ENCODE results near the gene INAFM2. TPM values are rescaled to one million over a fixed set of nuclear protein-coding genes. Genes with fewer than 3 reads are reported as not detected.
A peak's percentile ranks its signal among the peaks of the same experiment; 100 is the strongest.

The INAFM2 gene
- total and polyA plus RNA-seq, 9 of the 15 experiments (the other 6 are each of a cell fraction or from before 2014, with no cell fraction given): 11.8 to 43.1 (median 27.2) TPM

DNA sequence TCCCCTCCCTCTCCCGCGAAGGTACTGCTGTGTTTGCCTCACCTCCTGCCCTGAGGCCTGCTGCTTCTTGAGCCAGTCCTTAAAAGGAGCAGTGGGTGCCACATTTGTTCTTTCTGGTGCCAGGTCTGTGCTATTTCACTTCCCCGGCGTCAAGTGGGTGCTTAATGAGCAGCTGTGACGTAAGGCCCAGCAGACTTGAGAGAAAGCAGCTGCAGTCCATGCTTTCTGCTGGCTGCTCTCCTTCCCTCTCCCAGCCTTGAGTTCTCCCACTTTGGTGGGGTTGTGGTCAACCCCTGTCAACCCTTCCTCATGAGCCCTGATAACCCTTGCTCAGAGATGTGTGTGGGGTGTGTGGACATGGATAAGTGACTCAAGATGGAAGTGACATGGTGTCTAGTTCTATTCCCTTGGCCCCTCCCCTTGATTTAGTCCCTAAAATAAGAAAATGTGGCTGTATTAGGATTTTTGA lies 6.9 kb downstream of the INAFM2 start (continued):
- TF ChIP-seq, protein P1, sequence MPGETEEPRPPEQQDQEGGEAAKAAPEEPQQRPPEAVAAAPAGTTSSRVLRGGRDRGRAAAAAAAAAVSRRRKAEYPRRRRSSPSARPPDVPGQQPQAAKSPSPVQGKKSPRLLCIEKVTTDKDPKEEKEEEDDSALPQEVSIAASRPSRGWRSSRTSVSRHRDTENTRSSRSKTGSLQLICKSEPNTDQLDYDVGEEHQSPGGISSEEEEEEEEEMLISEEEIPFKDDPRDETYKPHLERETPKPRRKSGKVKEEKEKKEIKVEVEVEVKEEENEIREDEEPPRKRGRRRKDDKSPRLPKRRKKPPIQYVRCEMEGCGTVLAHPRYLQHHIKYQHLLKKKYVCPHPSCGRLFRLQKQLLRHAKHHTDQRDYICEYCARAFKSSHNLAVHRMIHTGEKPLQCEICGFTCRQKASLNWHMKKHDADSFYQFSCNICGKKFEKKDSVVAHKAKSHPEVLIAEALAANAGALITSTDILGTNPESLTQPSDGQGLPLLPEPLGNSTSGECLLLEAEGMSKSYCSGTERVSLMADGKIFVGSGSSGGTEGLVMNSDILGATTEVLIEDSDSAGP (CRISPR knock-in tag; IDR thresholded peaks at IDR 0.05): no peak
- TF ChIP-seq TAF15 (IDR thresholded peaks at IDR 0.05; ENCODE audit: low read depth, low read length) (no peak), MCM3 (IDR thresholded peaks at IDR 0.05) (no peak), FOXJ2 (tag; IDR thresholded peaks at IDR 0.05) (no peak), TEAD4 (IDR thresholded peaks at IDR 0.05; ENCODE audit: low read length) (peak; percentile 83), TEAD4 (CRISPR knock-in tag; IDR thresholded peaks at IDR 0.05; ENCODE audit: borderline replicate concordance) (no peak), CREM (IDR thresholded peaks at IDR 0.05; ENCODE audit: low read depth) (peak; percentile 87), ETV5 (CRISPR knock-in tag; IDR thresholded peaks at IDR 0.05; ENCODE audit: low read depth) (peak; percentile 61; the same call in 1 of the 2 replicates), ZNF57 (CRISPR knock-in tag; IDR thresholded peaks at IDR 0.05) (no peak), KDM1A (IDR thresholded peaks at IDR 0.05) (peak; percentile 15; a peak in 1 of 4 replicates), NFE2L1 (tag; IDR thresholded peaks at IDR 0.05; ENCODE audit: borderline replicate concordance, low read depth) (no peak), MYNN (IDR thresholded peaks at IDR 0.05) (peak; percentile 40; the same call in 1 of the 2 replicates), MYNN (CRISPR knock-in tag; IDR thresholded peaks at IDR 0.05) (no peak), TSC22D4 (tag; IDR thresholded peaks at IDR 0.05) (no peak), ZNF644 (tag; IDR thresholded peaks at IDR 0.05; ENCODE audit: low read depth) (0 out of 2 replicates have a peak, but pooled peaks have one; percentile 48)
- TF ChIP-seq, protein P2, sequence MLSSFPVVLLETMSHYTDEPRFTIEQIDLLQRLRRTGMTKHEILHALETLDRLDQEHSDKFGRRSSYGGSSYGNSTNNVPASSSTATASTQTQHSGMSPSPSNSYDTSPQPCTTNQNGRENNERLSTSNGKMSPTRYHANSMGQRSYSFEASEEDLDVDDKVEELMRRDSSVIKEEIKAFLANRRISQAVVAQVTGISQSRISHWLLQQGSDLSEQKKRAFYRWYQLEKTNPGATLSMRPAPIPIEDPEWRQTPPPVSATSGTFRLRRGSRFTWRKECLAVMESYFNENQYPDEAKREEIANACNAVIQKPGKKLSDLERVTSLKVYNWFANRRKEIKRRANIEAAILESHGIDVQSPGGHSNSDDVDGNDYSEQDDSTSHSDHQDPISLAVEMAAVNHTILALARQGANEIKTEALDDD (IDR thresholded peaks at IDR 0.05): peak; percentile 88
- TF ChIP-seq, protein P3, sequence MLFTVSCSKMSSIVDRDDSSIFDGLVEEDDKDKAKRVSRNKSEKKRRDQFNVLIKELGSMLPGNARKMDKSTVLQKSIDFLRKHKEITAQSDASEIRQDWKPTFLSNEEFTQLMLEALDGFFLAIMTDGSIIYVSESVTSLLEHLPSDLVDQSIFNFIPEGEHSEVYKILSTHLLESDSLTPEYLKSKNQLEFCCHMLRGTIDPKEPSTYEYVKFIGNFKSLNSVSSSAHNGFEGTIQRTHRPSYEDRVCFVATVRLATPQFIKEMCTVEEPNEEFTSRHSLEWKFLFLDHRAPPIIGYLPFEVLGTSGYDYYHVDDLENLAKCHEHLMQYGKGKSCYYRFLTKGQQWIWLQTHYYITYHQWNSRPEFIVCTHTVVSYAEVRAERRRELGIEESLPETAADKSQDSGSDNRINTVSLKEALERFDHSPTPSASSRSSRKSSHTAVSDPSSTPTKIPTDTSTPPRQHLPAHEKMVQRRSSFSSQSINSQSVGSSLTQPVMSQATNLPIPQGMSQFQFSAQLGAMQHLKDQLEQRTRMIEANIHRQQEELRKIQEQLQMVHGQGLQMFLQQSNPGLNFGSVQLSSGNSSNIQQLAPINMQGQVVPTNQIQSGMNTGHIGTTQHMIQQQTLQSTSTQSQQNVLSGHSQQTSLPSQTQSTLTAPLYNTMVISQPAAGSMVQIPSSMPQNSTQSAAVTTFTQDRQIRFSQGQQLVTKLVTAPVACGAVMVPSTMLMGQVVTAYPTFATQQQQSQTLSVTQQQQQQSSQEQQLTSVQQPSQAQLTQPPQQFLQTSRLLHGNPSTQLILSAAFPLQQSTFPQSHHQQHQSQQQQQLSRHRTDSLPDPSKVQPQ (CRISPR knock-in tag; IDR thresholded peaks at IDR 0.05; ENCODE audit: borderline replicate concordance): no peak
- TF ChIP-seq, protein P4, sequence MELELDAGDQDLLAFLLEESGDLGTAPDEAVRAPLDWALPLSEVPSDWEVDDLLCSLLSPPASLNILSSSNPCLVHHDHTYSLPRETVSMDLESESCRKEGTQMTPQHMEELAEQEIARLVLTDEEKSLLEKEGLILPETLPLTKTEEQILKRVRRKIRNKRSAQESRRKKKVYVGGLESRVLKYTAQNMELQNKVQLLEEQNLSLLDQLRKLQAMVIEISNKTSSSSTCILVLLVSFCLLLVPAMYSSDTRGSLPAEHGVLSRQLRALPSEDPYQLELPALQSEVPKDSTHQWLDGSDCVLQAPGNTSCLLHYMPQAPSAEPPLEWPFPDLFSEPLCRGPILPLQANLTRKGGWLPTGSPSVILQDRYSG (tag; conservative IDR thresholded peaks at IDR 0.05; ENCODE audit: low read depth): no peak
- TF ChIP-seq, protein P5, sequence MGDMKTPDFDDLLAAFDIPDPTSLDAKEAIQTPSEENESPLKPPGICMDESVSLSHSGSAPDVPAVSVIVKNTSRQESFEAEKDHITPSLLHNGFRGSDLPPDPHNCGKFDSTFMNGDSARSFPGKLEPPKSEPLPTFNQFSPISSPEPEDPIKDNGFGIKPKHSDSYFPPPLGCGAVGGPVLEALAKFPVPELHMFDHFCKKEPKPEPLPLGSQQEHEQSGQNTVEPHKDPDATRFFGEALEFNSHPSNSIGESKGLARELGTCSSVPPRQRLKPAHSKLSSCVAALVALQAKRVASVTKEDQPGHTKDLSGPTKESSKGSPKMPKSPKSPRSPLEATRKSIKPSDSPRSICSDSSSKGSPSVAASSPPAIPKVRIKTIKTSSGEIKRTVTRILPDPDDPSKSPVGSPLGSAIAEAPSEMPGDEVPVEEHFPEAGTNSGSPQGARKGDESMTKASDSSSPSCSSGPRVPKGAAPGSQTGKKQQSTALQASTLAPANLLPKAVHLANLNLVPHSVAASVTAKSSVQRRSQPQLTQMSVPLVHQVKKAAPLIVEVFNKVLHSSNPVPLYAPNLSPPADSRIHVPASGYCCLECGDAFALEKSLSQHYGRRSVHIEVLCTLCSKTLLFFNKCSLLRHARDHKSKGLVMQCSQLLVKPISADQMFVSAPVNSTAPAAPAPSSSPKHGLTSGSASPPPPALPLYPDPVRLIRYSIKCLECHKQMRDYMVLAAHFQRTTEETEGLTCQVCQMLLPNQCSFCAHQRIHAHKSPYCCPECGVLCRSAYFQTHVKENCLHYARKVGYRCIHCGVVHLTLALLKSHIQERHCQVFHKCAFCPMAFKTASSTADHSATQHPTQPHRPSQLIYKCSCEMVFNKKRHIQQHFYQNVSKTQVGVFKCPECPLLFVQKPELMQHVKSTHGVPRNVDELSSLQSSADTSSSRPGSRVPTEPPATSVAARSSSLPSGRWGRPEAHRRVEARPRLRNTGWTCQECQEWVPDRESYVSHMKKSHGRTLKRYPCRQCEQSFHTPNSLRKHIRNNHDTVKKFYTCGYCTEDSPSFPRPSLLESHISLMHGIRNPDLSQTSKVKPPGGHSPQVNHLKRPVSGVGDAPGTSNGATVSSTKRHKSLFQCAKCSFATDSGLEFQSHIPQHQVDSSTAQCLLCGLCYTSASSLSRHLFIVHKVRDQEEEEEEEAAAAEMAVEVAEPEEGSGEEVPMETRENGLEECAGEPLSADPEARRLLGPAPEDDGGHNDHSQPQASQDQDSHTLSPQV (IDR thresholded peaks at IDR 0.05): peak; percentile 43; the same call in 1 of the 2 replicates

Data from K562 (cell line).